Forelimb muscle (tissue), 1 donor: ENCODE measurements around the gene NBDY. TPM values are rescaled to one million over a fixed set of nuclear protein-coding genes. Genes with fewer than 3 reads are reported as not detected.
A peak's percentile ranks its signal among the peaks of the same experiment; 100 is the strongest.
"Not testable (repeated sequence)": the region's sequence is repeated elsewhere in the genome, so short reads cannot be mapped to it uniquely, and the experiment has no call there.

Experiments
- DNase-seq: peaks from one replicate; pipeline ENCODE4 v3.0.0-alpha.2; 2013; ENCODE audit warnings: low read depth
- polyA plus RNA-seq: library from polyadenylated mRNA; unstranded; fragments of 120-200 nt; gene quantifications from one replicate; pipeline ENCODE4 v1.2.1, GENCODE V29; 2013; ENCODE audit not compliant: insufficient read length

The NBDY gene
- 39.4 TPM for polyA plus RNA-seq

GRCh38 chrX:56729152-56729850 is at the start of gene NBDY:
Gene NBDY, plus strand, starts transcription at chrX:56729243. Its CDS starts 111 bp downstream, at chrX:56729354.
- no peak for DNase-seq

GRCh38 chrX:56704530-56704929 is 24.5 kb upstream of the NBDY start:
- not testable (repeated sequence) for DNase-seq

- DNase-seq: no peak
These were observed 2.4 kb upstream of the NBDY start for GRCh38 chrX:56726605-56727004.

GRCh38 chrX:56727531-56727930 is 1.5 kb upstream of the NBDY start:
- DNase-seq: no peak

- DNase-seq: no peak
These were observed 722 bp upstream of the NBDY start for GRCh38 chrX:56728321-56728720.

DNA sequence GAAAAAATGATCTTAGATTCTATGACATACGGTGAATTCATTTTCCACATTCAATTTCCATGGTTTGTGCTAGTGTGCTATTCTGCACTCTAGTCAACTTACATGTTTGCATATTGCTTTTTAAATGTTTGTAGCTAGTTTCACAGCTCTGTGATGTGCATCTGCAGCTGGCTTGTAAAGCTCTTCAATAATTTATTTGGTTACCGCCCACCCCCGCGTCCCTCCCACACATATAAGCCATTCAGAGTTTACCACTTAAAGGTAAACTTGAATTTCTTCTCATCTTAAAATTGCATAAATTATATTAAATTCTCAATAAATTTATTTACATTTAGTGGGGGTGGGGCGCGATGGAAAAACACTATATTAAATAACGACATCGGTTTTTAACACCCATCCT is 291 bp upstream of the NBDY start:
- DNase-seq: no peak

- DNase-seq: no peak
These were observed 4.5 kb downstream of the NBDY start for GRCh38 chrX:56733459-56734046.

- no peak for DNase-seq
These were observed 7.2 kb downstream of the NBDY start for GRCh38 chrX:56736219-56736618.

GRCh38 chrX:56738670-56739069 is 9.6 kb downstream of the NBDY start:
- no peak for DNase-seq

DNA sequence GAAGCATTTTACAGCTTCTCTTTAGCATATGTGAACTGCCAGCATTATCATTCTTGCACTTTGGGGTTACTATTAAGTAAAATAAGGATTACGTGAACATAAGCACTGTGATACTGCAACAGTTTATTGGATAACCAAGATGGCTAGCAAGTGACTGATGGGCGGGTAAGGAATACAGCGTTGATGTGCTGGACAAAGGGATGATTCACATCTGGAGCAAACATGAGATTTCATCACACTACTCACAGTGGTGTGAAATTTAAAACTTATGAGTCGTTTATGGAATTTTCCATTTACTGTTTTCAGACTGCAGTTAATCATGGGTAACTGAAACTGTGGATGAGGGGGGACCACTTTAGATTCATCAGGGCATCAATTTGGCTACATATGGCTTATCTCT is 16.0 kb downstream of the NBDY start:
- no peak for DNase-seq

DNA sequence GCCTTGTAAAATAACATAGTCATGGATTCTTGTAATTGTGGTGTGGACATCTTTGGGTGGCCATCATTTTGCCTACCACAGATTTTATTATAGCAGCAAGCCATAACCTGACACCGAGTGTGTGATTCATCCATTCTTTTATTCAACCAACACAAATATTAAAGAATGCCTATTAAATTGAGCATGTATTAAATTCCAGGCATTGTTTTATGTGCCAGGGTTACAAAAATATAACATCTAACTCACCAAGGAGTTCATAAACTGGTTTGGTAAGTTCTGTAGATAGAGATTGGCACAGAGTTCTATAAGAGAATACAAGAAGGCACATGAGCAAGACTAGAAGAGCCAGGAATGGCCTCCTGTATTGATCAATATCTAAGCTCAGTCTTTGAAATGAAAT is 18.0 kb downstream of the NBDY start:
- DNase-seq: no peak

DNA sequence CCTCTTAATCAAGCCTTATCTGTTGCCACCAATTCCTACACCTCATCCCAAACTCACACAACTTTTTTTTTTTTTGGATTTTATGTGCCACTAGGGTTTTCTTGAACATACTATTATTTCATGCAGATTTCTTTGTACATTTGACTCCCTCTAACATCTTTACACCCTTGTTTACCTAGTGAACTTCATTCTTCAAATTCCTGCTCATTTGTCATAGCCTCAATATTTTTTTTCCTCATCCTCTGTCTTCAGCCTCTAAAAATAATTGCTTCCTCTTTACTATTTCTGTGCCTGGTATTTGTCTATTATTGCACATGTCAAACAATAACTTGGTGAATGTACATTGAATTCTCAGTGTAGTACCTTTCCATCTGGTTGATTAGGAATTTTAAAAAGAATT is 22.0 kb downstream of the NBDY start:
- DNase-seq: no peak

GRCh38 chrX:56757327-56757726 is 28.3 kb downstream of the NBDY start:
- no peak for DNase-seq

DNA sequence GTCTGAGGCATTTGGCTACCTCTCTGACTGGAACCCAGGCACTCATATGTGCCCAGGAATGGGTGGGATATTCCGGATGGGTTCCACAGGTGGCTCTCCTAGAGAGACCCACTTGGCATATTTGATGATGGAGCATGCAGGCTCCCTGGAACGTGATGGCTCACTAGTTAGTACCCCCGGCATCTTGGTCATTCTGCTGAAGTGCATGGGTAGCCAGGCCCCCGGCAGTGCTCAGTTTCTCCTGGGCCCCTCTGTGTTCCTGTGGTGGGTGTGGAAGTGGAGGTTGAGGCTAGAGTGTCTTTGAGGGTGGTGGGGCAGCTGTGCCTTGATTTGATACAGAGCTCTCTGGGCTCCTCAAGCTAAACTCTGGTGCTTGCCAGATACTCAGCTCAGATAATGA is 29.4 kb downstream of the NBDY start:
- no peak for DNase-seq

- DNase-seq: no peak
These were observed 30.8 kb downstream of the NBDY start for GRCh38 chrX:56759736-56760409.

DNA sequence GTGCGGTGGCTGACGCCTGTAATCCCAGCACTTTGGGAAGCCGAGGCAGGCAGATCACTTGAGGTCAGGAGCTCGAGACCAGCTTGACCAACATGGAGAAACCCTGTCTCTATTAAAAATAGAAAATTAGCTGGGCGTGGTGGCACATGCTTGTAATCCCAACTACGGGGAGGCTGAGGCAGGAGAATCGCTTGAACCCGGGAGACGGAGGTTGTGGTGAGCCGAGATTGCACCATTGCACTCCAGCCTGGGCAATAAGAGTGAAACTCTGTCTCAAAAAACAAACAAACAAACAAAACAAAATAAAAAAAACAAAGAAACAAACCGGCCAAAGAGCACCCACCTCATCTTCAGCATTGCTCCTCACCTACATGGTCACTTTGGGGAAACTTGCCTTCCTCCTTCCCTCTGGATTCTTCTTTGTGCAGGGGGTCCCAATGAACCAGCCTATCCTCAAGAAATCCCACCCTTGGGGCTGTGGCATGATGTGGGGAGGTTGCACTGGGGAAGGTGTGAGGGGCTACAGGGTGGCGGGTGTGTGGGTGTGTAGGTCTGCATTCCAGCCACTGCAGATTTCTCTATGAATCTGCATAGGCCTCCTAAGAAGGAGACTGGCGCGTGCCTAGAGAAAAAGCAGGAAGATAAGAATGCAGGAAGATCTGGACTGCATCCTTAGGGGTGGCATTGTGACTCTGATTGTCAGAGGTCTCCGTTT is 31.5 kb downstream of the NBDY start:
- DNase-seq: not testable (repeated sequence)

DNA sequence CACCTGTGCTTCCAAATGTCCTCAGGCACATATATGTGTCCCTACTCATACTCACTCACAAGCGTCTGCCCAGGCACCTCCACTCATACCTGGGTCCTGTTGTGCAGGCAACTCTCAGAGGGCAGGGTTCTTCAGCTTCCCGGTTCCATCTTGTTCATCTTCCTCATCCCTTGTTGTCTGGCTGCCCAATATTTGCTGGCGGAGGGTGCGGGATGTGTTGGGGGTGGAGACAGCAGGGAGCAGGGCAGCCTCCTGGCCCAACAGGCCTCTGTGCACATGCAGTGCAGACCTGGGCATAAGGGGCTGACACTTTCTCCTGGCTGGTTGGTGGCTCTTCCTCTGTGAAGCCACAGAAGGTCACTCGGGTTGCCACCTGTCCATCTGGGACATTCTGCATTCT is 32.1 kb downstream of the NBDY start:
- DNase-seq: no peak

DNA sequence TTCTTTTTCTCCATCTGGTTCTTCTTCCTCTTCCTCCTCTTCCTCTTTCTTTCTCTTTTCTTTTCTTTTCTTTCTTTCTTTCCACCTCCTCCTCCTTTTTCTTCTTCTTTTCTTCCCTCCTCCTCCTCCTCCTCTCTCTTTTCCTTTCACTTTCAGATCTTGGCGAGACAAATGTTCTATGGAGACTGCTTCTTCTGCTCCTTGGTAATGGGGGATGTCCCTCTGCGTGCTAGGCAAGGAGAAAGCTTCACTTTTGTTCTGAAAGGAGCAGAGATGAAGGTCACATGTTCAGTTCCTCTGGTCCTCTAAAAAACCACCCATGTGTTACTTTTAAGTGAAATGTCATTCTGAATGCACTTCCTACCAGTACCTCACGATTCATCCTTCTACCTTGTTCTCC is 33.2 kb downstream of the NBDY start:
- DNase-seq: no peak

GRCh38 chrX:56762707-56763555 is 33.9 kb downstream of the NBDY start:
- no peak for DNase-seq

DNA sequence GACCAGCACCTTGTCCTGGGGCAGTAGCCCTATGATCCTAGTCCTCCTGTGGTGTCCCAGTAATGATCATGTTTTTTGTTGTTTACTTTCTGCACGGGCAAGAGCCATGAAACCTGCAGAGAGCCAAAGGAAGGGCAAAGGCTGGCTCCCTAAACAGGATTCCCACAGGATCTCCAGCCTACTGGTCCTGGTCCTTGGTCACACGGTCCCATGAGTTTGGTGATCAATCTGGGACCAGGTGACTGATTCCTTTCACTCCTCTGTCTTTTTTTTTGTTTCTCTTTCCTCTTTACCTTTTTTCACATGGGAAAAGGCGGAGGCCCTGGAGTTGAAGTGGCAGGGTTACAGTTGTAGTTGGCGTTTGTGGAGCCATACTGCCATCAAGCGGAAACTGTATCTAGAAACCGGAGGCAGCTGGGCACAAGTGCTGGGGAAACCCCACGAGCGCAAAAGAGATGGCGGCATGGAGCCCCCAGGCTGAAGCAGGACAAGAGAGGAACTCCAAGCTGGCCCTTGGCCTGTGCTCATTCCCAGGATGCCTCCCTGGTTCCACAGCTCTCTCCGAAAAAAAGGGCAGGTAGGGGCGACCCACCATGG is 34.6 kb downstream of the NBDY start:
- peak; percentile 71 for DNase-seq
